ENCODE measurements around the gene KRT86. TPM values are rescaled to one million over a fixed set of nuclear protein-coding genes. Genes with fewer than 3 reads are reported as not detected.

Gene KRT86
- polyA plus RNA-seq, 1 donor (not counting 4 experiments of a cell fraction or from before 2014, with no cell fraction given) = not detected

DNA sequence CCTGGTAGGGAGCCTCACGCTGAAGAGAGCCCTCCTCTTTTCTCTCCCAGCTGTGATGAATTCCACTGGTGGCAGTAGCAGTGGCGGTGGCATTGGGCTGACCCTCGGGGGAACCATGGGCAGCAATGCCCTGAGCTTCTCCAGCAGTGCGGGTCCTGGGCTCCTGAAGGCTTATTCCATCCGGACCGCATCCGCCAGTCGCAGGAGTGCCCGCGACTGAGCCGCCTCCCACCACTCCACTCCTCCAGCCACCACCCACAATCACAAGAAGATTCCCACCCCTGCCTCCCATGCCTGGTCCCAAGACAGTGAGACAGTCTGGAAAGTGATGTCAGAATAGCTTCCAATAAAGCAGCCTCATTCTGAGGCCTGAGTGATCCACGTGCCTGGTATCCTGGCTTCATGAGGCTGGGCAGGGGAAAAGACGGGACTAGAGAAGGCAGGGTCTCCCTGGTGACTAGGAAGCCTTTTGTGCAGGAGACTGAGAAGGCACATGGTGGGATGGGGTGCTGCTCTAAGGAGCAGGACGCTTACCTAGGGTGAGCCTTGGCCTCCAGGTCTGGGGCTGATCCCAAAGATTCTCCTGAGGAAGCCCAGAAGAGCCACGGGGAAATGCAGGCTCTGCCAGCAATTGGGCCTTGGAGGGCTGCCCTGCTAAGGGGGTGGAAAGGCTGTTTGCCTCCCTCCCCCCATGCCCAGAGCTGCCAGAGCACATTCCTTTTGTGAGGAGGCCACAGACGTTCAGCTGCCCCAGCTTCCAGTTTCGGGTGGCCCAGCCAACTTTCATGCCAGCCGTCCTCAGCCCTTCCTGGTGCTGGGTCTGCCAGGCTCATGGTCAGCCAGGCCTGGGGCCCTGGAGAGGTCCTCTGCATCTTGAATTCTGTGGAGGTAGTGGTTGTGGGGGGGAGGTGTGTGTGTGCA, 25.6 kb upstream of the KRT86 start:
- FAIRE-seq (no peak), DNase-seq (ENCODE audit: low read depth, low spot score) (no peak)
- dilution Hi-C loops (cut with MboI; ENCODE audit: extremely low pct_ligation_motif_present, low sequenced_read_pairs) = no loop called here
- no peaks in the 10 kb centered on the region for H3K27me3 ChIP-seq (ENCODE audit: control insufficient read depth, extremely low read depth, insufficient read depth, low read length)
- no peak overlapping the region for H3K27ac ChIP-seq (ENCODE audit: control insufficient read depth, insufficient read depth, low read length)
- H3K79me2 ChIP-seq (ENCODE audit: control insufficient read depth, insufficient read depth, low read length) = no peaks in the 10 kb centered on the region
- H3K4me2 ChIP-seq (ENCODE audit: control insufficient read depth, extremely low read depth, insufficient read depth, low read depth, low read length) = no peak overlapping the region
- no peak for TF ChIP-seq EZH2 (IDR thresholded peaks at IDR 0.05; ENCODE audit: low read length)
- TF ChIP-seq, protein P1, sequence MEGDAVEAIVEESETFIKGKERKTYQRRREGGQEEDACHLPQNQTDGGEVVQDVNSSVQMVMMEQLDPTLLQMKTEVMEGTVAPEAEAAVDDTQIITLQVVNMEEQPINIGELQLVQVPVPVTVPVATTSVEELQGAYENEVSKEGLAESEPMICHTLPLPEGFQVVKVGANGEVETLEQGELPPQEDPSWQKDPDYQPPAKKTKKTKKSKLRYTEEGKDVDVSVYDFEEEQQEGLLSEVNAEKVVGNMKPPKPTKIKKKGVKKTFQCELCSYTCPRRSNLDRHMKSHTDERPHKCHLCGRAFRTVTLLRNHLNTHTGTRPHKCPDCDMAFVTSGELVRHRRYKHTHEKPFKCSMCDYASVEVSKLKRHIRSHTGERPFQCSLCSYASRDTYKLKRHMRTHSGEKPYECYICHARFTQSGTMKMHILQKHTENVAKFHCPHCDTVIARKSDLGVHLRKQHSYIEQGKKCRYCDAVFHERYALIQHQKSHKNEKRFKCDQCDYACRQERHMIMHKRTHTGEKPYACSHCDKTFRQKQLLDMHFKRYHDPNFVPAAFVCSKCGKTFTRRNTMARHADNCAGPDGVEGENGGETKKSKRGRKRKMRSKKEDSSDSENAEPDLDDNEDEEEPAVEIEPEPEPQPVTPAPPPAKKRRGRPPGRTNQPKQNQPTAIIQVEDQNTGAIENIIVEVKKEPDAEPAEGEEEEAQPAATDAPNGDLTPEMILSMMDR (optimal IDR thresholded peaks at IDR 0.05 in 1 of 3, IDR thresholded peaks at IDR 0.05 in 1 of 3, conservative IDR thresholded peaks at IDR 0.05 in 1 of 3; ENCODE audit: extremely low read depth in 1 of 3, insufficient read depth in 2 of 3, low read length in 3 of 3) = no peak
- no peaks in the 10 kb centered on the region for H3K36me3 ChIP-seq (ENCODE audit: control insufficient read depth in 2 of 2, extremely low read depth in 1 of 2, insufficient read depth in 2 of 2, low read length in 2 of 2)
- H4K20me1 ChIP-seq (ENCODE audit: control insufficient read depth, extremely low read depth, insufficient read depth, low read length) = no peaks in the 10 kb centered on the region
- no peaks in the 10 kb centered on the region for H3K9me3 ChIP-seq (ENCODE audit: control insufficient read depth, low read depth, low read length)
- H3K9me1 ChIP-seq (ENCODE audit: control insufficient read depth, extremely low read depth, insufficient read depth, low read length) = no peaks in the 10 kb centered on the region
- no peak overlapping the region for H3K4me3 ChIP-seq (ENCODE audit: control insufficient read depth in 2 of 3, extremely low read depth in 1 of 3, insufficient read depth in 2 of 3, low read depth in 1 of 3, low read length in 3 of 3)
- no peak overlapping the region for H3K9ac ChIP-seq (ENCODE audit: control insufficient read depth, extremely low read depth, insufficient read depth, low read length)
- H2AFZ ChIP-seq (ENCODE audit: control insufficient read depth, low read length) = no peak overlapping the region
- peaks cover 13% of the 10 kb centered on the region for H3K4me1 ChIP-seq (ENCODE audit: control insufficient read depth, extremely low read depth, insufficient read depth, low read length)

DNA sequence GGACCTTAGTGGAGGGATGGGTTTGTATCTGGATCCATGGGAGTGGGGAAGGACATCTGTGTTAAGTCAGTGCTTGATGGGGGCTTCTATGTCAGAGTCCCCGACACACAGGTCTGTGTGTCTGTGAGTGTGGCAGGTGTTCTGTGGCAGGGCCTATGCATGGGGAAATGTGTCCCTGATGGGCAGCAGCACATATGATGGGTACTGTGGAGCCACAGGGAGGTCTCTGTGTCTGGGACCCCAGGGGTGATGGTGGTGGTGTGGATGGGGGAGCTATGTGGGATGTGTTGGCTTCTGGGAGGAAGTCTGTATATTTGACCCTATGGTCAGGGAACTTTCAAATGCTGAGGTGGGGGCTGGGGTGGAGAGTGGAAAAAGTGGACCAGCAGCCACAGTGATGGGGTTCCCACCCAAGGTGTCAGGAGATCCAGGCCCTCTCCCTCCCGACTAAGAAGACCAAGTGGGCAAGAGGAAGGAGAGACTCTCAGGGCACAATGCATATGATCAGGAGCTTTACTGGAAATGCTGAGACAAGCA, 24.9 kb upstream of the KRT86 start:
- Histone ChIP-seq H3K9ac (ENCODE audit: control insufficient read depth, extremely low read depth, insufficient read depth, low read length) (no peak overlapping the region), H3K4me2 (ENCODE audit: control insufficient read depth, extremely low read depth, insufficient read depth, low read depth, low read length) (no peak overlapping the region), H3K9me1 (ENCODE audit: control insufficient read depth, extremely low read depth, insufficient read depth, low read length) (no peaks in the 10 kb centered on the region), H3K4me3 (ENCODE audit: control insufficient read depth in 2 of 3, extremely low read depth in 1 of 3, insufficient read depth in 2 of 3, low read depth in 1 of 3, low read length in 3 of 3) (no peak overlapping the region), H3K27ac (ENCODE audit: control insufficient read depth, insufficient read depth, low read length) (no peak overlapping the region), H2AFZ (ENCODE audit: control insufficient read depth, low read length) (no peak overlapping the region), H4K20me1 (ENCODE audit: control insufficient read depth, extremely low read depth, insufficient read depth, low read length) (no peaks in the 10 kb centered on the region), H3K36me3 (ENCODE audit: control insufficient read depth in 2 of 2, extremely low read depth in 1 of 2, insufficient read depth in 2 of 2, low read length in 2 of 2) (no peaks in the 10 kb centered on the region), H3K79me2 (ENCODE audit: control insufficient read depth, insufficient read depth, low read length) (no peaks in the 10 kb centered on the region), H3K9me3 (ENCODE audit: control insufficient read depth, low read depth, low read length) (no peaks in the 10 kb centered on the region), H3K4me1 (ENCODE audit: control insufficient read depth, extremely low read depth, insufficient read depth, low read length) (peaks cover 5% of the 10 kb centered on the region), H3K27me3 (ENCODE audit: control insufficient read depth, extremely low read depth, insufficient read depth, low read length) (no peaks in the 10 kb centered on the region)
- TF ChIP-seq, protein P1 (optimal IDR thresholded peaks at IDR 0.05 in 1 of 3, IDR thresholded peaks at IDR 0.05 in 1 of 3, conservative IDR thresholded peaks at IDR 0.05 in 1 of 3; ENCODE audit: extremely low read depth in 1 of 3, insufficient read depth in 2 of 3, low read length in 3 of 3) = no peak
- TF ChIP-seq EZH2 (IDR thresholded peaks at IDR 0.05; ENCODE audit: low read length) = no peak
- FAIRE-seq = no peak
- dilution Hi-C loops (cut with MboI; ENCODE audit: extremely low pct_ligation_motif_present, low sequenced_read_pairs) = no loop called here
- DNase-seq (ENCODE audit: low read depth, low spot score) = no peak

All from keratinocyte (primary cell).